Spinal cord (tissue), 10 donors: Measurements from ENCODE around the gene C20orf204. TPM values are rescaled to one million over a fixed set of nuclear protein-coding genes. Genes with fewer than 3 reads are reported as not detected.

ENCODE experiments used
- DNase-seq, 6 donors: peaks; one replicate each; pipeline versions ENCODE4 v3.0.0 to v3.0.0-alpha.2; 2013 to 2015; ENCODE audit warnings: low spot score in 6 of 6, low read depth in 4 of 6
- H3K27ac ChIP-seq: one replicate; pipeline ENCODE4 v1.5.1; 2013; ENCODE audit warnings: low read depth, low read length, control low read depth
- H3K27me3 ChIP-seq: one replicate; pipeline ENCODE4 v1.6.1; 2013; ENCODE audit warnings: low read length; ENCODE audit not compliant: control insufficient read depth, insufficient read depth
- H3K36me3 ChIP-seq: one replicate; pipeline ENCODE4 v1.6.1; 2013; ENCODE audit warnings: low read length; ENCODE audit not compliant: control insufficient read depth, insufficient read depth
- H3K4me1 ChIP-seq: one replicate; pipeline ENCODE4 v1.6.1; 2013; ENCODE audit warnings: low read length; ENCODE audit not compliant: control insufficient read depth, insufficient read depth
- H3K4me3 ChIP-seq: one replicate; pipeline ENCODE4 v1.5.1; 2013; ENCODE audit warnings: low read depth, low read length, control low read depth
- H3K9me3 ChIP-seq: one replicate; pipeline ENCODE4 v1.6.1; 2013; ENCODE audit warnings: low read length; ENCODE audit not compliant: control insufficient read depth, insufficient read depth
- WGBS: methylation state at CpG from one replicate; pipeline ENCODE4 v1.1.5; 2013; ENCODE audit warnings: missing lambda C conversion rate; ENCODE audit not compliant: insufficient coverage; 5-methylcytosine and 5-hydroxymethylcytosine counted together
- polyA plus RNA-seq, 2 donors: library from polyadenylated mRNA; unstranded; fragments of 120-200 nt; gene quantifications; one replicate each; pipeline ENCODE4 v1.2.1, GENCODE V29; 2013; ENCODE audit not compliant: insufficient read length in 2 of 2
- total RNA-seq, 2 donors: library from RNA; depleted of rRNA in 1 of 2; stranded (reverse); fragments of 120-200 nt in 1 of 2; fragments of >200 nt in 1 of 2; gene quantifications; one replicate each; pipeline versions ENCODE4 v1.2.3 to v1.2.4, GENCODE V29; 2013 to 2014
- donor health status: healthy.

Gene C20orf204
- total and polyA plus RNA-seq, 4 donors = 0.69 to 3.1 (median 1.3) TPM

GRCh38 chr20:64041781-64042053 is 5.7 kb downstream of the C20orf204 start:
- Histone ChIP-seq H3K9me3 (no peaks in the 10 kb centered on the region), H3K36me3 (peaks cover 3% of the 10 kb centered on the region), H3K27ac (no peak overlapping the region), H3K4me3 (no peak overlapping the region), H3K4me1 (peaks cover 42% of the 10 kb centered on the region), H3K27me3 (peaks cover 93% of the 10 kb centered on the region)
- 7% methylated on average over 6 of the region's 11 CpGs for WGBS
- DNase-seq = no peak

- H3K36me3 ChIP-seq = no peaks in the 10 kb centered on the region
- no peak for DNase-seq
- under 1% methylated on average over 25 of the region's 55 CpGs for WGBS
- H3K4me3 ChIP-seq = no peak overlapping the region
- H3K27ac ChIP-seq = no peak overlapping the region
- peaks cover 93% of the 10 kb centered on the region for H3K27me3 ChIP-seq
- peaks cover 37% of the 10 kb centered on the region for H3K4me1 ChIP-seq
- H3K9me3 ChIP-seq = no peaks in the 10 kb centered on the region
Observed at GRCh38 chr20:64042054-64042781, 6.2 kb downstream of the C20orf204 start.

- Histone ChIP-seq H3K4me3 (no peak overlapping the region), H3K27me3 (peaks cover 91% of the 10 kb centered on the region), H3K27ac (no peak overlapping the region), H3K9me3 (no peaks in the 10 kb centered on the region), H3K4me1 (peaks cover 33% of the 10 kb centered on the region), H3K36me3 (no peaks in the 10 kb centered on the region)
- no CpG with 5 or more reads among the region's 9 CpGs for WGBS
- DNase-seq = no peak
Observed at GRCh38 chr20:64043768-64044167, 7.8 kb downstream of the C20orf204 start.

- Histone ChIP-seq H3K27me3 (peaks cover 83% of the 10 kb centered on the region), H3K27ac (no peak overlapping the region), H3K4me3 (no peak overlapping the region), H3K36me3 (no peaks in the 10 kb centered on the region), H3K9me3 (no peaks in the 10 kb centered on the region), H3K4me1 (peaks cover 27% of the 10 kb centered on the region)
- no peak for DNase-seq
- WGBS = 65% methylated on average over 12 of the region's 14 CpGs
Observed at GRCh38 chr20:64044484-64045247, 8.7 kb downstream of the C20orf204 start.

- Histone ChIP-seq H3K9me3 (no peaks in the 10 kb centered on the region), H3K27me3 (peaks cover 83% of the 10 kb centered on the region), H3K36me3 (no peaks in the 10 kb centered on the region), H3K4me1 (peaks cover 27% of the 10 kb centered on the region), H3K4me3 (no peak overlapping the region), H3K27ac (no peak overlapping the region)
- DNase-seq = no peak
- 58% methylated on average over 11 of the region's 11 CpGs for WGBS
Observed at GRCh38 chr20:64045346-64046011, 9.5 kb downstream of the C20orf204 start.

- Histone ChIP-seq H3K9me3 (no peaks in the 10 kb centered on the region), H3K4me3 (no peak overlapping the region), H3K27ac (no peak overlapping the region), H3K4me1 (peaks cover 30% of the 10 kb centered on the region), H3K36me3 (no peaks in the 10 kb centered on the region), H3K27me3 (peaks cover 81% of the 10 kb centered on the region)
- 76% methylated on average over 8 of the region's 8 CpGs for WGBS
- DNase-seq = no peak
Observed at GRCh38 chr20:64047046-64047389, 11.0 kb downstream of the C20orf204 start.

- WGBS = 4% methylated on average over 49 of the region's 49 CpGs
- Histone ChIP-seq H3K27ac (no peak overlapping the region), H3K27me3 (peaks cover 81% of the 10 kb centered on the region), H3K9me3 (no peaks in the 10 kb centered on the region), H3K4me1 (peaks cover 26% of the 10 kb centered on the region), H3K4me3 (no peak overlapping the region), H3K36me3 (no peaks in the 10 kb centered on the region)
- no peak for DNase-seq
Observed at GRCh38 chr20:64047968-64048401, 12.0 kb downstream of the C20orf204 start.

- DNase-seq = peak in 1 of 6 donors; percentile 25
- no peaks in the 10 kb centered on the region for H3K36me3 ChIP-seq
- no peak overlapping the region for H3K27ac ChIP-seq
- H3K4me3 ChIP-seq = no peak overlapping the region
- WGBS = under 1% methylated on average over 89 of the region's 101 CpGs
- H3K9me3 ChIP-seq = no peaks in the 10 kb centered on the region
- peaks cover 31% of the 10 kb centered on the region for H3K4me1 ChIP-seq
- peaks cover 76% of the 10 kb centered on the region for H3K27me3 ChIP-seq
Observed at GRCh38 chr20:64048402-64049044, 12.5 kb downstream of the C20orf204 start.

- H3K36me3 ChIP-seq = no peaks in the 10 kb centered on the region
- no peak within 1 kb of the TSS for H3K4me3 ChIP-seq
- H3K27ac ChIP-seq = peak within 1 kb of the TSS; percentile 15
- DNase-seq = peak in 1 of 6 donors; percentile 64
- under 1% methylated on average over 87 of the region's 111 CpGs for WGBS
- peaks cover 69% of the 10 kb centered on the region for H3K27me3 ChIP-seq
- H3K4me1 ChIP-seq = peaks cover 39% of the 10 kb centered on the region
- no peaks in the 10 kb centered on the region for H3K9me3 ChIP-seq
Observed at GRCh38 chr20:64049060-64049877, 13.3 kb downstream of the C20orf204 start, which contains the start of gene SOX18. SOX18 (minus strand) TSS chr20:64049639; CDS start chr20:64049516, 123 bp downstream.
